BLaER1 (cell line): ENCODE measurements around the gene C2orf69.
"Not testable (repeated sequence)": the region's sequence is repeated elsewhere in the genome, so short reads cannot be mapped to it uniquely, and the experiment has no call there.

ENCODE experiments used
- H3K27ac ChIP-seq: shearing (Covaris generic); formaldehyde crosslinking; 2 replicates; pipeline ENCODE4 v1.8.1; 2022
- H3K27me3 ChIP-seq: shearing (Covaris generic); formaldehyde crosslinking; 2 replicates; pipeline ENCODE4 v1.8.1; 2022
- H3K36me3 ChIP-seq: shearing (Covaris generic); formaldehyde crosslinking; 2 replicates; pipeline ENCODE4 v1.8.1; 2022
- H3K4me1 ChIP-seq: shearing (Covaris generic); formaldehyde crosslinking; 2 replicates; pipeline ENCODE4 v1.8.1; 2022
- H3K4me2 ChIP-seq: shearing (Covaris generic); formaldehyde crosslinking; 2 replicates; pipeline ENCODE4 v1.8.1; 2022
- H3K4me3 ChIP-seq: shearing (Covaris generic); formaldehyde crosslinking; 2 replicates; pipeline ENCODE4 v1.8.1; 2022
- H3K9ac ChIP-seq: shearing (Covaris generic); formaldehyde crosslinking; 2 replicates; pipeline ENCODE4 v1.8.1; 2022
- H3K9me3 ChIP-seq: shearing (Covaris generic); formaldehyde crosslinking; 2 replicates; pipeline ENCODE4 v1.8.1; 2022
- H4K20me1 ChIP-seq: shearing (Covaris generic); formaldehyde crosslinking; 2 replicates; pipeline ENCODE4 v1.8.1; 2022
- Cebpa-rat ChIP-seq: shearing (Covaris generic); IDR thresholded peaks from 2 replicates; pipeline ENCODE4 v1.8.1; 2022

The C2orf69 gene

DNA sequence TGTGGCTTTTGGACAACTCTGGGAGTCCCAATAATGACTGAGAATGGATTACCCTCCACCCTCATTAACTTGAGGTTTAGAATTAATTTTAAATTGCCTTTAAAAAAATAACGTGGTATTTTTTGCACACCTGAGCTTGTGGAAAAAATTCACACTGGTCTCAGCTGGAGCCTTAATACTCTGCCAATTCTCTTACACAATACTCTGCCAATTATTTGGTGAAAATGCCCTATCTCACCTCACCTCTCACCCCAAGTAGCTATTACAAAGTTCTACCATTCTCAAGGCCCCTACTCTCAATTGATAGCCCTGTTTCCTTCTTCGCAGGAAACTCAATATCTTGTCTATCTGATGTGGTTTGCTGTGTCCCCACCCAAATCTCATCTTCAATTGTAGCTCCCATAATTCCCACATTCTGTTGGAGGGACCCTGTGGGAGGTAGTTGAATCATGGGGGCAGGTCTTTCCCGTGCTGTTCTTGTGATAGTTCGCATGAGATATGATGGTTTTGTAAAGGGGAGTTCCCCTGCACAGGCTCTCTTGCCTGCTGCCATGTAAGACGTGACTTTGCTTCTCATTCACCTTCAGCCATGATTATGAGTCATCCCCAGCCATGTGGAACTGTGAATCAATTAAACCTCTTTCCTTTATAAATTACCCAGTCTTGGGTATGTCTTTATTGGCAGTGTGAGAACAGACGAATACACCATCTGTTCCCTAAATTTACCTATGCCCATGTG lies 27.4 kb upstream of the C2orf69 start:
- H3K9me3 ChIP-seq: no peaks in the 10 kb centered on the region
- H3K27me3 ChIP-seq: no peaks in the 10 kb centered on the region
- TF ChIP-seq Cebpa-rat: no peak
- no peak overlapping the region for H3K27ac ChIP-seq
- no peak overlapping the region for H3K4me2 ChIP-seq
- no peaks in the 10 kb centered on the region for H4K20me1 ChIP-seq
- H3K9ac ChIP-seq: no peak overlapping the region
- no peak overlapping the region for H3K4me3 ChIP-seq
- H3K4me1 ChIP-seq: no peaks in the 10 kb centered on the region
- peaks cover 7% of the 10 kb centered on the region; the same call in 1 of the 2 replicates for H3K36me3 ChIP-seq

DNA sequence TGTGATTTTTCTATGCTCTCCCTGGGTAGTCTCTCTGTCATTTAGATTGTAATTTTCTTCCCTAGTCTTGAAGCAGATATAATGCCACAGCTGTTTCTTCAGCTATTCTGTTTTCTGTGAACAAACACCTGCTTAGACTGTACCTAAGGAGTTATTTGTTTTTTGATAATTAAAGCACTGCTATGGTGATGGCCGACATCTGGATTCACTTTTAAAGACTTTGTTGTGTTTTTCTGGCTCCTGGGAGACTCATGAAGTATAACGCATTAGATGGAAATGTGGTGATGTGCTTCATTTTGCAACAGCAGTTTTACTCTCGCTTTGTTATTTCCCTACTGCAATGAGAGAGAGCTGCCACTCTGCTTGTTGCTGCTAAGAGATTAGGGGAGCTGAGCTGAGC lies 15.7 kb upstream of the C2orf69 start:
- H3K9ac ChIP-seq: no peak overlapping the region
- TF ChIP-seq Cebpa-rat: no peak
- H3K4me3 ChIP-seq: no peak overlapping the region
- H3K36me3 ChIP-seq: no peaks in the 10 kb centered on the region
- H3K27ac ChIP-seq: no peak overlapping the region
- H3K9me3 ChIP-seq: peaks cover 4% of the 10 kb centered on the region; the same call in 1 of the 2 replicates
- H3K27me3 ChIP-seq: no peaks in the 10 kb centered on the region
- H3K4me2 ChIP-seq: no peak overlapping the region
- no peaks in the 10 kb centered on the region for H3K4me1 ChIP-seq
- H4K20me1 ChIP-seq: no peaks in the 10 kb centered on the region

GRCh38 chr2:199896617-199897016 lies 14.5 kb upstream of the C2orf69 start:
- Histone ChIP-seq H3K4me1 (no peaks in the 10 kb centered on the region), H3K27me3 (no peaks in the 10 kb centered on the region), H4K20me1 (no peaks in the 10 kb centered on the region), H3K4me3 (no peak overlapping the region), H3K27ac (no peak overlapping the region), H3K36me3 (no peaks in the 10 kb centered on the region), H3K9me3 (peaks cover 4% of the 10 kb centered on the region; the same call in 1 of the 2 replicates), H3K4me2 (no peak overlapping the region), H3K9ac (no peak overlapping the region)
- TF ChIP-seq Cebpa-rat: no peak

- no peaks in the 10 kb centered on the region for H3K27me3 ChIP-seq
- H3K4me2 ChIP-seq: no peak overlapping the region
Measured at GRCh38 chr2:199901942-199902341, 9.2 kb upstream of the C2orf69 start.

GRCh38 chr2:199902486-199903110 lies 8.5 kb upstream of the C2orf69 start:
- Histone ChIP-seq H3K36me3 (no peaks in the 10 kb centered on the region), H3K4me1 (peaks cover 8% of the 10 kb centered on the region; the same call in 1 of the 2 replicates), H3K4me2 (no peak overlapping the region), H3K9me3 (no peaks in the 10 kb centered on the region), H3K27me3 (no peaks in the 10 kb centered on the region), H3K9ac (no peak overlapping the region), H4K20me1 (no peaks in the 10 kb centered on the region), H3K4me3 (no peak overlapping the region), H3K27ac (no peak overlapping the region)
- TF ChIP-seq Cebpa-rat: no peak

More at GRCh38 chr2:199901942-199902341, 9.2 kb upstream of the C2orf69 start:
- TF ChIP-seq Cebpa-rat: no peak
- no peak overlapping the region for H3K4me3 ChIP-seq
- peaks cover 2% of the 10 kb centered on the region; the same call in 1 of the 2 replicates for H3K4me1 ChIP-seq
- H3K9ac ChIP-seq: no peak overlapping the region
- H3K9me3 ChIP-seq: no peaks in the 10 kb centered on the region
- no peak overlapping the region for H3K27ac ChIP-seq
- no peaks in the 10 kb centered on the region for H4K20me1 ChIP-seq
- H3K36me3 ChIP-seq: no peaks in the 10 kb centered on the region

DNA sequence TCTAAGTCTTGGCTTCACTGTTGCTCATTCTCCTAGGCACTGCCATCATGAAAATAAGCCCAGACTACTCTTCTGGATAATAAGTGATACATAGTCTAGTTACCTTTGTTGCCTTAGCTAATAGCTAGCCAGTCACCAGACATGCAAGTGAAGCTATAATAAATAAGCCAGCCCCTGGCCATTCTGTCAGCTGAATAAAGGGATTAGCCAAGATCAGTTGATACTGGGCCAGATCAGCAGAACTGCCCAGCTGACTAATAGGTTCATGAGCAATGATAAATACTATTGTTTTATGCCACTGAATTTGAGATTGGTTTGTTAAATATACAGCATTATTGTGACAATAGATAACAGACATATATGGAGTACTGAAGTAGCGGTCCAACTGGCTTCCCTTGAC lies 8.0 kb upstream of the C2orf69 start:
- H3K4me1 ChIP-seq: peaks cover 8% of the 10 kb centered on the region; the same call in 1 of the 2 replicates
- no peaks in the 10 kb centered on the region for H3K36me3 ChIP-seq
- H3K4me3 ChIP-seq: no peak overlapping the region
- H4K20me1 ChIP-seq: no peaks in the 10 kb centered on the region
- no peaks in the 10 kb centered on the region for H3K27me3 ChIP-seq
- no peak overlapping the region for H3K27ac ChIP-seq
- no peak overlapping the region for H3K9ac ChIP-seq
- TF ChIP-seq Cebpa-rat: no peak
- no peaks in the 10 kb centered on the region for H3K9me3 ChIP-seq
- no peak overlapping the region for H3K4me2 ChIP-seq

GRCh38 chr2:199907008-199907714 lies 3.9 kb upstream of the C2orf69 start:
- H3K36me3 ChIP-seq: no peaks in the 10 kb centered on the region
- H3K27me3 ChIP-seq: no peaks in the 10 kb centered on the region
- H3K27ac ChIP-seq: no peak overlapping the region
- H3K4me3 ChIP-seq: no peak overlapping the region
- peaks cover 19% of the 10 kb centered on the region for H3K4me1 ChIP-seq
- no peak overlapping the region for H3K4me2 ChIP-seq
- peaks cover 5% of the 10 kb centered on the region for H4K20me1 ChIP-seq
- no peak overlapping the region for H3K9ac ChIP-seq
- no peaks in the 10 kb centered on the region for H3K9me3 ChIP-seq
- no peak for TF ChIP-seq Cebpa-rat

DNA sequence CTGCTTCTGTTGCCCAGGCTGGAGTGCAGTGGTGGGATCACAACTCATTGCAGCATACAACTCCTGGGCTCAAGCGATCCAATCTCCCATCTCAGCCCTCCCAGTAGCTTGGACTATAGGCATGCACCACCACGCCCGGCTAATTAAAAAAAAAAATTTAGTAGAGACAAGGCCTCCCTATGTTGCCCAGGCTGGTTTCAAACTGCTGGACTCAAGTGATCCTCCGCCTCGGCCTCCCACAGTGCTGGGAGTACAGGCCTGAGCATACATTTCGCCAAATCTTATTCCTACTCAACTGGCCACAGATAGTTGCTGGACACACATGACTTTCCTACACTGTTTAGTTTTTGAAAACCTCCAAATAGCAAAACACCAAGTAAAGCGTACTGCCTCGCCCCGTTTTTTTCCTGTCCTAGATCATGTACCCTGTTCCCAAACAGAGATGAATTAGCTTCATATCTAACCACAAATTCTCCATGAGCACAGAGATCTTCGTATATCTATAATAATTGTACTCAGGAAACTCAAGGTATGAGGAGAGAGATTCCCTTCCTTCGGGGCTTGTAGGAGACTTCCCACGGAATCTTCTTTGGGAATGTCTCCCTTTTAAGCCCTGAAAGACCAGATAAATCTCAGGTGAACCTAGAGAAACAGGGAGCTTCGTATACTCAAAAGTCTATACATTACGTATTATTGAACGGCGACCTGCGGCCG lies 598 bp upstream of the C2orf69 start:
- peaks cover 40% of the 10 kb centered on the region for H3K4me1 ChIP-seq
- peak overlapping the region; percentile 98; the same call in 1 of the 2 replicates for H3K27ac ChIP-seq
- peak overlapping the region; percentile 94 for H3K4me3 ChIP-seq
- H3K36me3 ChIP-seq: peaks cover 20% of the 10 kb centered on the region
- peaks cover 32% of the 10 kb centered on the region for H4K20me1 ChIP-seq
- H3K27me3 ChIP-seq: no peaks in the 10 kb centered on the region
- peak overlapping the region; percentile 97 for H3K9ac ChIP-seq
- TF ChIP-seq Cebpa-rat: no peak
- H3K9me3 ChIP-seq: peaks cover 8% of the 10 kb centered on the region; the same call in 1 of the 2 replicates
- H3K4me2 ChIP-seq: peak overlapping the region; percentile 90

DNA sequence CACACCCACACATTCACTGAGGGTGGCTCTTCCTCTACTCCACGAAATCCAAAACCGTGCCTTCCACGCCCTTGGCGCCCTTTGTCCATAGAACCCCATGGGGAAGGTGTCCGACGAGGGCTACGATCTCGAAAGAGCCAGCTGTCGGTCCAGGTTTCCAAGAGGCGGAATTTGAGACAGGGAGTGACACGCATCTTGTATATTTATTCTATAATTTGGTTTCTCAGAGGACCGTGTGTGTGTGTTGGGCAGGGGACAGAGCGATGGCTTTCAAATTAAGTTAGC lies 726 bp downstream of the C2orf69 start:
- Histone ChIP-seq H3K9ac (peak overlapping the region; percentile 97), H3K27me3 (no peaks in the 10 kb centered on the region), H3K36me3 (peaks cover 33% of the 10 kb centered on the region), H4K20me1 (peaks cover 32% of the 10 kb centered on the region), H3K4me3 (peak overlapping the region; percentile 94), H3K4me2 (peak overlapping the region; percentile 88), H3K4me1 (peaks cover 39% of the 10 kb centered on the region), H3K9me3 (peaks cover 21% of the 10 kb centered on the region), H3K27ac (peak overlapping the region; percentile 98)
- no peak for TF ChIP-seq Cebpa-rat

DNA sequence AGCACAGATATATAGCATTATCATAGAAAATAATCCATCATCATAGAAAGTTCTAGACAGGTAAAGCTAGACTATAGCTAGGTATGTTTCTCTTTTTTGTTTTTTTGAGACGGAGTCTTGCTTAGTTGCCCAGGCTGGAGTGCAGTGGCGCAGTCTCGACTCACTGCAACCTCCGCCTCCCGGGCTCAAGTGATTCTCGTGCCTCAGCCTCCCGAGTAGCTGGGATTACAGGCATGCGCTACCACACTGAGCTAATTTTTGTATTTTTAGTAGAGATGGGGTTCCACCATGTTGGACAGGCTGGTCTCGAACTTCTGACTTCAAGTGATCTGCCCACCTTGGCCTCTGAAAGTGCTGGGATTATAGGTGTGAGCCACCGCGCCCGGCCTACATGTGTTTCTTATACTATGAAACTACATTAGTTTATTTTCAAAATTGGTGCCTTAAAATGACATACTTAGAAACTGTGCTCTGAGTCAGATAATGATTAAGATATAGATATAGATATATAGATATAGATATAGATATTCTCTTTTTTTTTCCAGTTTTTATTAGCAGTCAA lies 1.5 kb downstream of the C2orf69 start:
- H3K4me2 ChIP-seq: peak overlapping the region; percentile 88
- H3K9ac ChIP-seq: peak overlapping the region; percentile 97
- H3K4me3 ChIP-seq: peak overlapping the region; percentile 94
- not testable (repeated sequence) for H3K27me3 ChIP-seq, H3K27ac ChIP-seq
- H3K9me3 ChIP-seq: peaks cover 29% of the 10 kb centered on the region
- H3K36me3 ChIP-seq: peaks cover 41% of the 10 kb centered on the region
- peaks cover 36% of the 10 kb centered on the region for H4K20me1 ChIP-seq
- peaks cover 32% of the 10 kb centered on the region for H3K4me1 ChIP-seq
